CD14-positive monocyte (primary cell): ENCODE results near the gene DPP8. TPM values are rescaled to one million over a fixed set of nuclear protein-coding genes. Genes with fewer than 3 reads are reported as not detected.

Experiments
- DNase-seq, 3 donors: peaks; one replicate each; pipeline ENCODE4 v3.0.0-alpha.2; 2011 to 2022
- H2AFZ ChIP-seq: 2 replicates; pipeline ENCODE4 v1.6.0; 2012; ENCODE audit warnings: mild to moderate bottlenecking, low read depth, low read length, inconsistent platforms; ENCODE audit not compliant: insufficient read depth, poor library complexity, severe bottlenecking
- H3K27ac ChIP-seq, 2 donors: 1 replicate in 1 of 2; 2 replicates in 1 of 2; pipeline ENCODE4 v1.5.1; 2012 to 2013; ENCODE audit warnings: low read length in 2 of 2, control low read depth in 1 of 2, inconsistent platforms in 1 of 2, low read depth in 1 of 2, mild to moderate bottlenecking in 1 of 2
- H3K27me3 ChIP-seq, 2 donors: one replicate each; pipeline versions ENCODE4 v1.6.0 to v1.6.1; 2011 to 2013; ENCODE audit warnings: low read length in 2 of 2; ENCODE audit not compliant: control insufficient read depth in 2 of 2, insufficient read depth in 2 of 2
- H3K36me3 ChIP-seq, 2 donors: replicated peaks in 1 of 2; 1 replicate in 1 of 2; 2 replicates in 1 of 2; pipeline versions ENCODE4 v1.5.1 to v1.6.1; 2012 to 2013; ENCODE audit warnings: low read length in 2 of 2, control low read depth in 1 of 2, inconsistent platforms in 1 of 2, mild to moderate bottlenecking in 1 of 2; ENCODE audit not compliant: insufficient read depth in 2 of 2, control insufficient read depth in 1 of 2
- H3K4me1 ChIP-seq, 2 donors: 1 replicate in 1 of 2; 2 replicates in 1 of 2; pipeline versions ENCODE4 v1.5.1 to v1.6.1; 2012 to 2013; ENCODE audit warnings: low read length in 2 of 2, control low read depth in 1 of 2, inconsistent platforms in 1 of 2, mild to moderate bottlenecking in 1 of 2, moderate library complexity in 1 of 2; ENCODE audit not compliant: insufficient read depth in 2 of 2, control insufficient read depth in 1 of 2
- H3K4me2 ChIP-seq: replicated peaks from 2 replicates; pipeline ENCODE3; 2012; ENCODE audit warnings: low read length, moderate library complexity, mild to moderate bottlenecking; ENCODE audit not compliant: poor library complexity, severe bottlenecking; ENCODE audit errors: extremely low read depth
- H3K4me3 ChIP-seq, 3 experiments: fragments of 200-600 bp in 1 of 3; sonication (generic) in 1 of 3; replicated peaks in 1 of 3; 1 replicate in 2 of 3; 2 replicates in 1 of 3; pipeline ENCODE4 v1.5.1; 2011 to 2013; ENCODE audit warnings: low read length in 3 of 3, mild to moderate bottlenecking in 3 of 3, control low read depth in 2 of 3, low read depth in 2 of 3, inconsistent platforms in 1 of 3, moderate library complexity in 1 of 3
- H3K79me2 ChIP-seq: 2 replicates; pipeline ENCODE4 v1.6.0; 2012; ENCODE audit warnings: mild to moderate bottlenecking, control low read depth, inconsistent platforms, low read length, moderate library complexity; ENCODE audit not compliant: insufficient read depth
- H3K9ac ChIP-seq: 2 replicates; pipeline ENCODE4 v1.6.0; 2017; ENCODE audit warnings: low read length, mild to moderate bottlenecking; ENCODE audit not compliant: insufficient read depth, poor library complexity, severe bottlenecking
- H3K9me3 ChIP-seq, 2 donors: replicated peaks in 1 of 2; 1 replicate in 1 of 2; 2 replicates in 1 of 2; pipeline versions ENCODE4 v1.5.1 to v1.6.1; 2012 to 2013; ENCODE audit warnings: low read length in 2 of 2, control low read depth in 1 of 2; ENCODE audit not compliant: control insufficient read depth in 1 of 2, insufficient read depth in 1 of 2
- H4K20me1 ChIP-seq: 2 replicates; pipeline ENCODE4 v1.6.0; 2012; ENCODE audit warnings: mild to moderate bottlenecking, low read length, control low read depth, moderate library complexity; ENCODE audit not compliant: insufficient read depth
- H3K27ac Mint-ChIP-seq, 7 donors: one replicate each; pipeline ENCODE4 v1.8.0; 2020; ENCODE audit warnings: mild to moderate bottlenecking in 7 of 7, mixed read lengths in 7 of 7, moderate library complexity in 6 of 7, inconsistent platforms in 2 of 7
- H3K27me3 Mint-ChIP-seq, 3 donors: one replicate each; pipeline ENCODE4 v1.8.0; 2021 to 2022; ENCODE audit warnings: low read depth in 3 of 3, mild to moderate bottlenecking in 3 of 3, mixed read lengths in 3 of 3, moderate library complexity in 3 of 3, inconsistent platforms in 1 of 3
- H3K36me3 Mint-ChIP-seq, 2 donors: one replicate each; pipeline ENCODE4 v1.8.0; 2020; ENCODE audit warnings: mixed read lengths in 2 of 2, inconsistent platforms in 1 of 2, mild to moderate bottlenecking in 1 of 2
- H3K4me1 Mint-ChIP-seq: one replicate; pipeline ENCODE4 v1.8.0; 2020; ENCODE audit warnings: mild to moderate bottlenecking, mixed read lengths
- H3K4me3 Mint-ChIP-seq, 2 donors: one replicate each; pipeline ENCODE4 v1.8.0; 2020; ENCODE audit warnings: mild to moderate bottlenecking in 2 of 2, mixed read lengths in 2 of 2, moderate library complexity in 1 of 2
- H3K9me3 Mint-ChIP-seq, 7 donors: one replicate each; pipeline ENCODE4 v1.8.0; 2020 to 2022; ENCODE audit warnings: mixed read lengths in 7 of 7, mild to moderate bottlenecking in 6 of 7, moderate library complexity in 6 of 7, inconsistent platforms in 2 of 7
- WGBS: methylation state at CpG from one replicate; pipeline ENCODE4 v1.1.5; 2013; ENCODE audit warnings: missing lambda C conversion rate; ENCODE audit not compliant: insufficient coverage; 5-methylcytosine and 5-hydroxymethylcytosine counted together
- intact Hi-C, 2 donors: fragments of 100-400 bp; cut with micrococcal nuclease; formaldehyde crosslinking; loops; one replicate each; pipeline versions ENCODE4 v1.15.0 to v1.15.1; 2023
- polyA plus RNA-seq, 3 donors: library from polyadenylated mRNA; depleted of rRNA in 1 of 3; unstranded in 2 of 3; stranded (reverse) in 1 of 3; fragments of 300-500 nt in 2 of 3; fragments of >200 nt in 1 of 3; fragmentation: Illumina TruSeq in 2 of 3; gene quantifications; 1 replicate in 2 of 3; 2 replicates in 1 of 3; pipeline ENCODE4 v1.2.3, GENCODE V29; 2012 to 2021
- TF ChIP-seq, protein P1 (sequence below): fragments of 200-600 bp; IDR thresholded peaks from one replicate; pipeline ENCODE4 v1.8.0; 2022; ENCODE audit warnings: antibody characterized with exemption, mild to moderate bottlenecking

Gene DPP8
- polyA plus RNA-seq, 3 donors: 18.3 to 48.3 (median 38.7) TPM

DNA sequence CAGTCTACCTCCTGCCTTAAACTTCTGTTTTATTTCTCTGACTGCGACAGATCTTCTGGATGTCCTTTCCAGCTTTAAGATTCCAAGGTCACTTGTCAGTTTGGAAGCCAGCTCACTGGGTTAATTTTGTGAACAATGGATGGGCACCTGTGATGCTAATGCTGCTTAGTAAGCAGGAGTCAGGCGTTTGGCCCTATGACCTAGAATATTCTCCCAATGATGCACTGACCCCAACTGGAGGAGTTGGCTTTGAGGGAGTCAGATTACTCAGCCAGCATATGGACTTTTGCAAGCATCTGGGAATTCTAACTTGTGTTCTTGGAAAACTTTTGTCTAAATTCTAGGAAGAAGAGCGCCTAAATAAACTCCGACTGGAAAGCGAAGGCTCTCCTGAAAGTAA, 40.8 kb upstream of the DPP8 start:
- Histone ChIP-seq H3K4me2 (no peak overlapping the region), H3K4me1 (no peaks in the 10 kb centered on the region), H4K20me1 (no peaks in the 10 kb centered on the region), H2AFZ (no peak overlapping the region), H3K36me3 (peaks cover 3 to 56% of the 10 kb centered on the region in 2 donors), H3K27me3 (no peaks in the 10 kb centered on the region), H3K79me2 (no peaks in the 10 kb centered on the region), H3K9ac (no peak overlapping the region), H3K9me3 (no peaks in the 10 kb centered on the region), H3K27ac (no peak overlapping the region), H3K4me3 (no peak overlapping the region)
- Mint-ChIP-seq H3K27me3 (peaks cover 0 to 3% (median 0%) of the 10 kb centered on the region in 3 donors), H3K4me3 (no peak overlapping the region), H3K9me3 (peaks cover 0 to 2% (median 0%) of the 10 kb centered on the region in 7 donors), H3K4me1 (no peaks in the 10 kb centered on the region), H3K36me3 (peaks cover 27 to 38% of the 10 kb centered on the region in 2 donors), H3K27ac (no peak overlapping the region)
- 100% methylated on average over 3 of the region's 5 CpGs for WGBS
- no peak for DNase-seq
- intact Hi-C loops: no loop called here
- TF ChIP-seq, protein P1, sequence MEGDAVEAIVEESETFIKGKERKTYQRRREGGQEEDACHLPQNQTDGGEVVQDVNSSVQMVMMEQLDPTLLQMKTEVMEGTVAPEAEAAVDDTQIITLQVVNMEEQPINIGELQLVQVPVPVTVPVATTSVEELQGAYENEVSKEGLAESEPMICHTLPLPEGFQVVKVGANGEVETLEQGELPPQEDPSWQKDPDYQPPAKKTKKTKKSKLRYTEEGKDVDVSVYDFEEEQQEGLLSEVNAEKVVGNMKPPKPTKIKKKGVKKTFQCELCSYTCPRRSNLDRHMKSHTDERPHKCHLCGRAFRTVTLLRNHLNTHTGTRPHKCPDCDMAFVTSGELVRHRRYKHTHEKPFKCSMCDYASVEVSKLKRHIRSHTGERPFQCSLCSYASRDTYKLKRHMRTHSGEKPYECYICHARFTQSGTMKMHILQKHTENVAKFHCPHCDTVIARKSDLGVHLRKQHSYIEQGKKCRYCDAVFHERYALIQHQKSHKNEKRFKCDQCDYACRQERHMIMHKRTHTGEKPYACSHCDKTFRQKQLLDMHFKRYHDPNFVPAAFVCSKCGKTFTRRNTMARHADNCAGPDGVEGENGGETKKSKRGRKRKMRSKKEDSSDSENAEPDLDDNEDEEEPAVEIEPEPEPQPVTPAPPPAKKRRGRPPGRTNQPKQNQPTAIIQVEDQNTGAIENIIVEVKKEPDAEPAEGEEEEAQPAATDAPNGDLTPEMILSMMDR: no peak

DNA sequence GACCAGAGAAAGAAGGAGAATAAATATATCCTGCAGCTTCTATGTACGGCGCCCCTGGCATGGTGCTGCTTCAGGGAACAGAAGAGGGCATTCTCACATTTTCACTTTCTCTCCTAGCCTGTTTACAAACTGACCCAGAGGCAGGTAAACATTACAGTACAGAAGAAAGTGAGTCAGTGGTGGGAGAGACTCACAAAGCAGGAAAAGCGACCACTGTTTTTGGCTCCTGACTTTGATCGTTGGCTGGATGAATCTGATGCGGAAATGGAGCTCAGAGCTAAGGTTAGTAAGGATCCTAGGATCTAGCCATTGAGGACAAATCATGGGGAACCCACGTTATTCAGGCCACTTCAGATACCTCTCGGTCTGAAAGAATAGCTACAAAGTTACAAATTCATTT, 39.1 kb upstream of the DPP8 start:
- no peak overlapping the region for H3K4me3 Mint-ChIP-seq

More for the DNA sequence above, 39.1 kb upstream of the DPP8 start:
- Histone ChIP-seq H4K20me1 (no peaks in the 10 kb centered on the region), H3K27ac (no peak overlapping the region), H3K4me3 (no peak overlapping the region), H3K4me1 (no peaks in the 10 kb centered on the region), H3K4me2 (no peak overlapping the region), H3K36me3 (peaks cover 0 to 46% of the 10 kb centered on the region in 2 donors), H3K27me3 (no peaks in the 10 kb centered on the region), H3K9me3 (no peaks in the 10 kb centered on the region), H2AFZ (no peak overlapping the region), H3K79me2 (no peaks in the 10 kb centered on the region), H3K9ac (no peak overlapping the region)
- H3K9me3 Mint-ChIP-seq: no peaks in the 10 kb centered on the region
- no peaks in the 10 kb centered on the region for H3K4me1 Mint-ChIP-seq
- WGBS: 94% methylated on average over 3 of the region's 7 CpGs
- TF ChIP-seq, protein P1: no peak
- H3K27ac Mint-ChIP-seq: no peak overlapping the region
- DNase-seq: no peak
- H3K36me3 Mint-ChIP-seq: peaks cover 17 to 31% of the 10 kb centered on the region in 2 donors
- peaks cover 0 to 3% (median 0%) of the 10 kb centered on the region in 3 donors for H3K27me3 Mint-ChIP-seq
- intact Hi-C loops: no loop called here
